Activated CD4-positive, alpha-beta T cell treated with anti-CD3 and anti-CD28 coated beads, Interleukin-2, amount 10 ng/mL, durations not matched to agents 24 days and 14 days (primary cell): ENCODE results near the gene AACS. TPM values are rescaled to one million over a fixed set of nuclear protein-coding genes. Genes with fewer than 3 reads are reported as not detected.

Experiments used
- DNase-seq: peaks from one replicate; pipeline ENCODE4 v3.0.0; 2022
- H3K27ac Mint-ChIP-seq: one replicate; pipeline ENCODE4 v1.8.0; 2022; ENCODE audit warnings: mild to moderate bottlenecking, mixed read lengths
- H3K27me3 Mint-ChIP-seq: one replicate; pipeline ENCODE4 v1.8.0; 2022; ENCODE audit warnings: mixed read lengths
- H3K36me3 Mint-ChIP-seq: one replicate; pipeline ENCODE4 v1.8.0; 2022; ENCODE audit warnings: low read depth, mild to moderate bottlenecking, mixed read lengths
- H3K4me1 Mint-ChIP-seq: one replicate; pipeline ENCODE4 v1.8.0; 2021; ENCODE audit warnings: mixed read lengths
- H3K4me3 Mint-ChIP-seq: one replicate; pipeline ENCODE4 v1.8.0; 2022; ENCODE audit warnings: mild to moderate bottlenecking, moderate library complexity, mixed read lengths
- H3K9me3 Mint-ChIP-seq: one replicate; pipeline ENCODE4 v1.8.0; 2021; ENCODE audit warnings: mixed read lengths
- intact Hi-C: fragments of 100-400 bp; cut with micrococcal nuclease; formaldehyde crosslinking; loops from one replicate; pipeline ENCODE4 v1.15.1; 2023
- total RNA-seq: library from RNA; stranded (reverse); gene quantifications from 2 replicates; pipeline ENCODE4 v1.2.3, GENCODE V29; 2022

AACS gene
- total RNA-seq, 1 donor from 2014 or later: 24.7 TPM

DNA sequence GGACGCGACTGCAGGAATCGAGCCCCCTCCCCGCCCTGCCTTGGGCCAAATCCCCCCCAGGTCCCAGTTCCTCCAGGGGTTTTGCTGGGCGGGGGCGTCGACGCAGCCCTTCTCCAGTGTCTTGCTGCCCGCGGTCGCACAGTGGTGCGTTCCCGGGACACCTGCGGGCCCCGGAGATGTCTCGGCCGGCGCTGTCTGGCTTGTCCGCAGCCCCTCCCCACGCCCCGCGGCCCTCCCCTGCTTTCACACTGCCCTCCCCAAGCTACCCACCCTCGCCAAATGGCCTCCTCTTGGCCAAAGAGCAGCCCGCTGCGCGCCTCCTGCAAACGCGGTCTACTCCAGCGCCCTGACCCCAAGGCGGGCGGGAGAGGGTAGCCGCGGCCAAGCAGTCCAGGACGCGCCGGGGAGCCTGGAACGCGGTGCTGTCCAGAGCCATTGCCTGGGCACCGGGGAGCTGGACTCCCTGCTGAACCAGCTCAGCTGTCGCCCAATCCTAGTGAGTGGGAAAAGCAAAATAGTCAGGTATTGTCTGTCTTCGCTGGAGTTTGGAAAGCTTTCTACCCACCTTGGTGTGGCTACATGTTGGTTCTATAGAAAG lies 122.0 kb downstream of the AACS start:
- no peaks in the 10 kb centered on the region for H3K9me3 Mint-ChIP-seq
- intact Hi-C loops: no loop called here
- no peak overlapping the region for H3K27ac Mint-ChIP-seq
- peaks cover 64% of the 10 kb centered on the region for H3K27me3 Mint-ChIP-seq
- no peak overlapping the region for H3K4me3 Mint-ChIP-seq
- H3K36me3 Mint-ChIP-seq: no peaks in the 10 kb centered on the region
- peaks cover 14% of the 10 kb centered on the region for H3K4me1 Mint-ChIP-seq
- DNase-seq: no peak

DNA sequence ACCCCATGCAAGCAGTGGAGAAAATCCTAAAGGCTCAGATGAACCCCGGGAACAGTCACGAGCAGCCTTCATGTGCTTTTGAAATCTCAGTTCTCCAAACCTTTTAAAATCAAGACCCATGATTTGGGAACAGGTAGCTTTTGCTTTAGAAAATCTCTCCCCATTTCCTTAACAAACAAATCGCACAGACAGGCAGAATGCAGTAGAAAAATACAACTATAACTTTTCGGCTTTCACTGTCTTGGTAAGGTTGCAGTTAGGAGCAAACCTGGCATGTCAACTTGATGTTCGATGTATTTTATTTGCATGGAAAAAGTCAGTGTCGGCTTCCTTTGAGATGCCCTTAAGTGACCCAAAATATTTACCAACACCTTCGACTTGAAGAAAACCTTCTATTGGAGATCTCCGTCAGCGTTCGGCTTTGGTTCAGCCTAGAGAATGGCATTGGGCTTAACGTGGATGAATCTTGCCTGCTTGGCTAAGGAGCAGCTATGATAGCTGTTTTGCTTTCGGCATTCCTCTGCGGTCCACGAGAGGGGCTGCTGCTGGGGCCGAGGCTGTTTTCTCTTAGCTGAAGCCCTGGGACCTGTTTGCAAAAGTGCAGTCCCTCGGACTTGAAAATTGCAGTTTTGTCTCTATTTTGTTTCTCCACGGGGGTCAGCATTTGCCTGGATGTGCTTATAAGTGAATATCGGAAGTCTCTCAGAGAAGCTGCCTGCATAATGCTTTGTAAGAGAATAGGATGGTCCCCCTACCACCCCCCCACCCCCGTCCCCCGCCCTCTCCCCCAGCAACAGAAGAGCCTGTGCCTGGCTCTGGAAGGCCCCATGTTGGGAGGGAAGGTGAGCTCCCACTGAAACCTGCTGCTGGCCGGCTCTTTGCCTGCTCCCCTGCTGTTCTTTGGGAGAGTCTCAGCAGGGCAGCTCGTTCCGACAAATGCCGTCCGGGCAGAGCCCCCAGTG lies 122.8 kb downstream of the AACS start:
- Mint-ChIP-seq H3K27me3 (peaks cover 67% of the 10 kb centered on the region), H3K4me1 (peaks cover 14% of the 10 kb centered on the region), H3K9me3 (no peaks in the 10 kb centered on the region), H3K36me3 (no peaks in the 10 kb centered on the region), H3K4me3 (no peak overlapping the region), H3K27ac (no peak overlapping the region)
- intact Hi-C loops: no loop called here
- no peak for DNase-seq

DNA sequence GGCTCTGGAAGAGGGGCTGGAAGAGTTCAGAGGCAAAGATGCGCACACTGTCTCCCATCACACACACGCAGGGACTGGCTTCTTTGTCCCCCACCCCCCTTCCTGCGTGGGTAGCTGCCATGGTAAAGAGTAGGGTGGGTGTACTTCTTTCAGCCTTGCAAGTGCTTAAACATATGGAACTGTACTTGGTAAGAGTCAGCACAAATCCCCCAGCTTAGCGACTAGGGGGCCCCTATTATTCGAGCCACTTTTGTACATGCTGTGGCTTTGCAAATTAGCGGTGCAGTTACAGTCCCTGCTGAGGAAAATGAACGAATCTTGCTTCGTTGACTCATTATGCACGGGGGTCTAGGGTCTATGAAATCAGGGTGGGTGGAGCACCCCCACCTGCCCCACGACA lies 123.8 kb downstream of the AACS start:
- peaks cover 67% of the 10 kb centered on the region for H3K27me3 Mint-ChIP-seq
- intact Hi-C loops: no loop called here
- peaks cover 10% of the 10 kb centered on the region for H3K4me1 Mint-ChIP-seq
- H3K27ac Mint-ChIP-seq: no peak overlapping the region
- no peaks in the 10 kb centered on the region for H3K9me3 Mint-ChIP-seq
- no peak for DNase-seq
- no peaks in the 10 kb centered on the region for H3K36me3 Mint-ChIP-seq
- H3K4me3 Mint-ChIP-seq: no peak overlapping the region

DNA sequence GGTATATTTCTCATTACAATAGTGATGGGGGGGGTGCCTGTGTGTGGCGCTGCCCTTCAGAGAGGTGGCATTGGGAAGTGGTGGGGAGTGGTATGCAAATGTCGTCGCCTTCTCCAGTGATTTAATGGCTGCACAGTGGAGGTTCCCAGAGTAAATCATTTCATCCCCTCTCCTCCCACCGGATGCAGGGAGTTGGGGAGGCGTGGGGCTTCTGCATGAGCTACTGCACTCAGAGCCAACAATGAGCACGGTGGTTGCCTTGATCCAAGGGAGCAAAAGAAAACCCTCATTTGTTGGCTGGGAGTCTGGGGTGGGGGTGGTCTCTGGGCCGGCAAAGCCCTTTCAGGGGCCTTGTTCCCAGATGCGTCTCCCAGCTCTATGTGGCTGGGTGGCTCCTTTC lies 124.3 kb downstream of the AACS start:
- Mint-ChIP-seq H3K4me1 (peaks cover 10% of the 10 kb centered on the region), H3K36me3 (no peaks in the 10 kb centered on the region), H3K27ac (no peak overlapping the region), H3K9me3 (no peaks in the 10 kb centered on the region), H3K4me3 (no peak overlapping the region), H3K27me3 (peaks cover 63% of the 10 kb centered on the region)
- no peak for DNase-seq
- intact Hi-C loops: no loop called here

DNA sequence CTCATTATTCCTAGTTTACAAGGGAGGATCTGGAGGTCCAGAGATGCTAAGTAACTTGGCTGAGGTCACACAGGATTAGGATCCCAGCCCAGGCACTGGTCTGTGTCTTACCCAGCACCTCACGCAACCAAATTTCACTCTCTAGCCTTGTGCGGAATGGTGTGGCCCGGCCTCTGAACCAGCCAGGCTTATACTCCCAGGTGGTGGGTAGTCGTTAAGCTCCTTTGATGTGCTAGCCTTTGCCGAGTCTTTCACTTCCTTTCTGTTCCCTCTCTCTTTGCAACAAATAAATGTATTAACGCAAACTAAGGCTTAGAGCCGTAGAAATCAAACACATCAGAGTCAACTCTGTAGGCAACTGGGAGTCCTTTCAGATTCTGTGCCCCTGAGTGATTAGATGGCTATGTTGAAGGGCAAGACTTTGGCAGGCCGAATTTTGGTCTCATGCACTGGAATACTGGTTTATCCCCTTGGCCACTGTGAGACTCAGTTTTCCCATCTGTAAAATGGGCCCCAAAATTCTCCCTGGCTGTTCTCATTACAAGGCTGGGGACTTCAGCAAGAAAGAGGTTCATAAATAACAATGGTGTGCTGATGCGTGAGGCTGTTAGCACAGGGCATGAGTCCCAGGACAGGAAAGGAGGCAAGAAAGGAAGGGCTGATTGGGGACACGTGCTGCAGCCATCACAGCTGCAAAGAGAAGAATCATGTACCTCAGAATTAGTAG lies 126.3 kb downstream of the AACS start:
- Mint-ChIP-seq H3K4me1 (peaks cover 8% of the 10 kb centered on the region), H3K36me3 (no peaks in the 10 kb centered on the region), H3K9me3 (no peaks in the 10 kb centered on the region), H3K27me3 (peaks cover 58% of the 10 kb centered on the region), H3K27ac (no peak overlapping the region), H3K4me3 (no peak overlapping the region)
- intact Hi-C loops: no loop called here
- DNase-seq: no peak

DNA sequence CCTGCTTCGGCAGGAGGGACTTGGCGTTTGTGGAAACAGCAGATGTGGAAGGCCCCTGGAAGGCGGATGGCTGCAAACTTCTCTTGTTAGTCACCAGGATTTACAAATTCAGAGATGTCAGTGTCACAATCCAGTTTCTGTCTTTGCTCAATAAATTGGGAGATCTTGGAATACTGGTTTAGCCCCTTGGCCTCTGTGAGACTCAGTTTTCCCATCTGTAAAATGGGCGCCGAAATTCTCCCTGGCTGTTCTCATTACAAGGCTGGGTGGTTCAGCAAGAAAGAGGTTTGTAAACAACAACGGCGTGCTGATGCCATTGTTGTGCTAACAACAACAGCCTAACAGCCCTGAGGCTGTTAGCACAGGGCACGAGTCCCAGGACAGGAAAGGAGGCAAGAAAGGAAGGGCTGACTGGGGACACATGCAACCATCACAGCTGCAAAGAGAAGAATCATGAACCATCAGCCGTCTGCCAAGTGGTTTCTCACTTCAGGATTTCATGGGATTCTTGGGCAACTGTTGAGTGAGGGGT lies 127.5 kb downstream of the AACS start:
- intact Hi-C loops: no loop called here
- peaks cover 55% of the 10 kb centered on the region for H3K27me3 Mint-ChIP-seq
- peaks cover 6% of the 10 kb centered on the region for H3K4me1 Mint-ChIP-seq
- H3K36me3 Mint-ChIP-seq: no peaks in the 10 kb centered on the region
- no peaks in the 10 kb centered on the region for H3K9me3 Mint-ChIP-seq
- no peak overlapping the region for H3K4me3 Mint-ChIP-seq
- no peak overlapping the region for H3K27ac Mint-ChIP-seq
- no peak for DNase-seq

Other genes with a start within 250 kb of the AACS start
- gene SCARB1, start 201.6 kb upstream of the AACS start, total RNA-seq: 23.8 and 25.6 TPM in 2 replicates
- 778 and 788 TPM in 2 replicates for gene UBC, start 150.8 kb upstream of the AACS start, total RNA-seq
- 52.4 and 53.0 TPM in 2 replicates for gene DHX37, start 76.3 kb upstream of the AACS start, total RNA-seq
- gene BRI3BP, start 71.8 kb upstream of the AACS start, total RNA-seq: 37.4 and 38.1 TPM in 2 replicates
- not detected in 2 replicates for gene TMEM132B, start 121.0 kb downstream of the AACS start, total RNA-seq